ENCODE data around the gene COX10. TPM values are rescaled to one million over a fixed set of nuclear protein-coding genes. Genes with fewer than 3 reads are reported as not detected.
"Not testable (repeated sequence)": the region's sequence is repeated elsewhere in the genome, so short reads cannot be mapped to it uniquely, and the experiment has no call there.

COX10 gene
- 10 to 100 TPM; 16.8 to 25.7 TPM for total RNA-seq

DNA sequence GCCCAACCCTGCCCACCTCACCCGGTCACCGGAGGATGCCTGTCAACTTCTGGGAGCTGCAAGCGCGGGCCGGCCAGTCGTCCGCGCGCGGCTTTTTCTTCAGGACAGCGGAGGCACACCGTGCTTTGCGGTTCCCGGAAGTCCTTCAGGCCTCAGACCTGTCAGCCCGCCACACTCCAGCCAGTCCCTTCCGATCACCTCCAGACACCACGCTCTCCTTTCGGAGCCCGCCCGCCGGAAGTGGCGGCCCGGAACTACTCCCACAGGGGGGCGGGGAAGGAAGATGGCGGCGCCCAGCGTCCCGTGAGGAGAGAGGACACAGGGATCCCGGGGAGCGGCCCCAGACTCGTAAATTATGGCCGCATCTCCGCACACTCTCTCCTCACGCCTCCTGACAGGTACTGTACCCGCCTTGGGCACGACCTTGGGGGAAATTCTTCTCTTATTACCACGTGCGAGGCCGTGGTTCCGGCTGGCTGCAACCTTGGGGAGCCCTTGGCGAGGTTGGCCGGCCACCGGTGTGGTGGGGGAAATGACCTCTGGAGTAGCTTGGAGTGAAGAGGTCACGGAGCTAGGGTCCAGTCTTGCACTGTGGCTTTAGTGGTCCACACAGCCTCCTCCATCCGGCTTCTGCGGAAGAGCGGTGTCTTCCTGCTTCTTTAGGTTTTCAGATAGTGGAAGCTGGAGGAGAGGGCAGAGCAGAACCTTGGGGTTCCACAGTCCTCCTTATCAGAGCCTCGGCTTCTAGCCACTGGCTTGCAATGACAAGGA, at the start of gene COX10:
Gene COX10, plus strand, starts transcription at position 254 of the 771 bp plus-strand sequence. Its CDS starts 102 bp downstream, at position 356.
- H3K27ac Mint-ChIP-seq, result peak within 1 kb of the TSS; percentile 96
- H3K9me3 Mint-ChIP-seq, result no peaks in the 10 kb centered on the region
- DNase-seq (ENCODE audit: low spot score in 2 of 2), result peak; percentile 87
- ATAC-seq, result peak; percentile 96 to 99
- H3K36me3 Mint-ChIP-seq, result peaks cover 18 to 64% of the 10 kb centered on the region in 2 donors

DNA sequence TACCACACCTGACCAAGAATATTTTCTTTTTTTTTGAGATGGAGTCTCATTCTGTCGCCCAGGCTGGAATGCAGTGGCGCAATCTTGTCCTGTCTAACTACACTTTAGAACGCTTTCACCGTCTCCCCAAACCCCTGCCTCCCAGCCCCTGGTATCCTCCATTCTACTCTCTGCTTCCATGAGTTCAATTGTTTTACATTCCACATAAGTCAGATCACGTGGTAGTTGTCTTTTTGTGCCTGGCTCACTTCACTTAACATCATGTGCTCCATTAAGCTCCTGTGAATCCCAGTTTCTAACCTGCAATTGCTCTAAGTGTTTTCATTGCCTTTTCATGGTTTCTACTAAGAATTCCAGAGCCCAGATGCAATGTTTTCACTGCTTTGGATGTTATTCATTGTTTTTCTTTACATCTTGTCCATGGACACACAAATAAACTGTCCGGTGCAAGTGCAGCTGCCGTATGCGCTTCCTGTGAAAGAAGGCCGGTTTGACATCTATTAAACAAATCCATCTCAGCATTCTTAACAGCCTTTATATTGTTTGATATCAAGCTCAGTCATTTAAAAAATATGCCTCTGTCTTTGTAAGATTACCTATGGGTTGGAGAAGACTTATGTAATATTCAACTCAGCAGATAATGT, 47.5 kb upstream of the COX10 start:
- H3K9me3 Mint-ChIP-seq; DNase-seq (ENCODE audit: low spot score in 2 of 2); H3K36me3 Mint-ChIP-seq; ATAC-seq; H3K27ac Mint-ChIP-seq: not testable (repeated sequence)

DNA sequence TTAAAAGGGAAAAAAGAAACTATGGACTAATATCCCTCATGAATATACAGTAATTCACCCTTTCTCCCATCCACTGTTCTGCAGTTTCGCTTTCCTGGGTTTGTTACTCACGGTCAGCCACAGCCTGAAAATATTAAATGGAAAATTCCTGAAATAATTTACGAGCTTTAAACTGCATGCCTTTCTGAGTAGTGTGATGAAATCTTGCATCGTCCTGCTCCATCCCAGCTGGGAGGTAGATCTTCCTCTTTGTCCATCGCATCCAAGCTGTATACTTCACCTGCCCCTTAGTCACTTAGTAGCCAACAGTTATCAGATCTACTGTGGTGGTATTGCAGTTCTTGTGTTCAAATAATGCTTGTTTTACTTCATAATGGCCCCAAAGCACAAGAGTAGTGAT, 39.5 kb upstream of the COX10 start:
- DNase-seq (ENCODE audit: low spot score in 2 of 2); H3K9me3 Mint-ChIP-seq; ATAC-seq; H3K27ac Mint-ChIP-seq: not testable (repeated sequence)
- peaks cover 8 to 46% of the 10 kb centered on the region in 2 donors for H3K36me3 Mint-ChIP-seq

DNA sequence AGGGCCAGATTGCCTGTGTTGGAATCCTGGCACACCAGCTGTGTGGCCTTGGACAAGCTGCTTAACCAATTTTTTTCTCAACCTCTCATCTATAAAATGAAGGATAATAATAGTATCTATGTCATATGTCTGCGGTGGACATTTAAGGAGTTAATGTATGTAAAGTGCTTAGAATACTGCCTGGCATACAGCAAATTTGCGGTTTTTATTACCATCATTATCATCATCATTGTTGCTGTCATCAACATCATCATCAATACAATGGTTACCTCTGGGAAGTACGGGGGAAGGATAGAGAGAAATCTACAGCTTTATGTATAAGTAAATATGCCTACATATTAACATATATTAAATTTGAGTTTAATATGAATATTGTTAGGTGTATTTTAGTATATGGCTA, 37.1 kb upstream of the COX10 start:
- H3K9me3 Mint-ChIP-seq, result peaks cover 4 to 7% of the 10 kb centered on the region in 2 donors
- H3K27ac Mint-ChIP-seq, result no peak overlapping the region
- ATAC-seq (no peak), DNase-seq (ENCODE audit: low spot score in 2 of 2) (no peak)
- H3K36me3 Mint-ChIP-seq, result peaks cover 8 to 69% of the 10 kb centered on the region in 2 donors

DNA sequence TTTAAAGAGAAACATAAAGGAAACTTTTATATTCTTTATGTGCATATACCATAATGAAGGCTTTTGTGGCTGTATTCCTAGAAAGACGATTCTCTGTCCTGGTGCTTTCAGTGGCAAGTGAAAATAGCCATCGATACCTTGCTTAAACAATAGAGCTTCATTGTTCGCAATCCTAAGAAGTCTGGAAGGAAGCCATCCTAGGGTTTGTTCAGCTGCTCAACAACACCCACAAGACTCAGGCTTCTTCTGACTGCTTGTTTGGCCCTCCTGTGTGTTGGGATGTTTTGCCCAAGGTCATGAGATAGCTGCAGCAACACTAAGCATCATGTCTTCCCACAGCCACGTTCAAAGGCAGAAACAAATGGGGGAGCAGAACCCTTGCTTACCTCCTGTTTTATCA, 36.1 kb upstream of the COX10 start:
- ATAC-seq (no peak), DNase-seq (ENCODE audit: low spot score in 2 of 2) (no peak)
- Mint-ChIP-seq H3K36me3 (peaks cover 8 to 73% of the 10 kb centered on the region in 2 donors), H3K27ac (no peak overlapping the region), H3K9me3 (peaks cover 4 to 7% of the 10 kb centered on the region in 2 donors)

DNA sequence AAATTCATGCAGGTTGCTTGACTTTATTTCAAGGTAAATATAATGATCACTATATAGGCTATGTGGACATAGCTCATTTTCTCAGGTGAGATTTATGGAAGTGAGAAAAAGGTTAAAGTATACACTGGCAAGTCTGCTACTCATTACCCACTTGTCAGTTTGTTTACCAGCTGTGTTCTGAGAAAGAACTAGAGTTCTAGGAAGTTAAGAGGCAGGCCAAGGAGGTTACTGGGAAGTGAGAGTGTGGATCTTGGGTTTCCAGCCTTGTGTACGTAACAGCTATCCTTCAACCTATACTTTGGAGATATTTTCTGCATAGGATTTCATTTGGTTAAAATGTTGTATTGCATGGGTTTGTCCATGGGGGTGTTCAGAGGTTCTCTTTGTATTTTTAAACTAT, 31.9 kb upstream of the COX10 start:
- DNase-seq (ENCODE audit: low spot score in 2 of 2) (no peak), ATAC-seq (no peak)
- no peak overlapping the region for H3K27ac Mint-ChIP-seq
- peaks cover 0 to 63% of the 10 kb centered on the region in 2 donors for H3K36me3 Mint-ChIP-seq
- H3K9me3 Mint-ChIP-seq, result peaks cover 4 to 13% of the 10 kb centered on the region in 2 donors

DNA sequence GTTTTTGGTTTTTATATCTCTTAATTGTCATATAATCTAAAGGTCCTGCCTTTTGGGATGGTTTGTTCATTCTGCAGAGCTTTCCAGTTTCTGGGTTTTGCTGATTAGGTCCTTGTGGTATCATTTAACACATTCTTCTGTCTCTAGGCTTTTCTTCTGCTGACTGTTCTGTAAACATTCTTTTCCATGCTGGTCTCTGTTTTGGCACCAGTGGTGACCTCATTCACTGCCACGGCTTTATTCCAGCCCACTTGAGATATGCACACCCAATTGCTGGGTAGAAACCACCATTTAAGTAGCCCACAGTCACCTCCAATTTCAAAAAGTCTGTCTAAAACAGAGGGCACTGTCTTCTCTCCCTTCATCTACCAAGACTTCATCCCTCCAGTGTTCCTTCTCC, 31.1 kb upstream of the COX10 start:
- Mint-ChIP-seq H3K9me3 (peaks cover 4 to 13% of the 10 kb centered on the region in 2 donors), H3K27ac (peak overlapping the region; percentile 9 to 31), H3K36me3 (peaks cover 0 to 57% of the 10 kb centered on the region in 2 donors)
- DNase-seq (ENCODE audit: low spot score in 2 of 2) (no peak), ATAC-seq (no peak)

DNA sequence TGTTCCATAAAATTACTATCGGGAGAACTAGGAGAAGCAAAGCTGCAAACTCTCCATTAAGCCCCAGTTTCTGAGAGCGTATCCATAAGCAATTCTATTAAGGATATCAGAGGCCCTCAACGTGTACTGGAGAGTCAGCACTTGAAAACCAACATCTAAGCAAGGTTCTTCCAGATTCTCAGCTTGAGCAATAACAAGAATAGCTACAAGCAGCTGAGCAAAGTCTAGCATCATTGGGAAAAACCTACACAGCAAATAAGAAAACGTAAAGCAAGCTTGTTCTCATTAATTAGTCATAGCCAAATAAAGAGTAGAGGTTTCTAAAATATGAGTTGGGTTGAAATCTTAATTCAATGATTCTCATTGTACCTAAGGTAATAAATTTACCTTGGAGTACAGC, 26.9 kb upstream of the COX10 start:
- peak in 1 of 2 donors; percentile 8 for DNase-seq (ENCODE audit: low spot score in 2 of 2)
- Mint-ChIP-seq H3K36me3 (peaks cover 0 to 19% of the 10 kb centered on the region in 2 donors), H3K27ac (no peak overlapping the region), H3K9me3 (peaks cover 0 to 5% of the 10 kb centered on the region in 2 donors)
- ATAC-seq, result peak in 1 of 2 donors; percentile 97

DNA sequence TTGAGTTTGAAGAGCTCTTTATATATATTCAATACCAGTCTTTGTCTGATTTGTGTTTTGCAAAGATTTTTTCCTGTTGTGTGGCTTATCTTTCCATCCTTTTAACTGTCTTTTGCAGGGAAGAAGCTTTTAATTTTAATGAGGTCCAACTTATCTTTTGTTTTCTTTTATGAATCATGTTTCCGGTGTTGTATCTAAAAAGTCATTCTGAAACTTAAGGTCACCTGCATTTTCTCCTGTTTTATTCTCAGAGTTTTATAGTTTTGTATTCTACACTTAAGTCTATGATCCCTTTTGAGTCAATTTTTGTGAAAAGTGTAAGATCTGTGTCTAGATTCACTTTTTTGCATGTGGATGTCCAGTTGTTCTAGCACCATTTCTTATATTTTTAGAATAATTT, 24.6 kb upstream of the COX10 start:
- H3K9me3 Mint-ChIP-seq, result no peaks in the 10 kb centered on the region
- peaks cover 0 to 12% of the 10 kb centered on the region in 2 donors for H3K36me3 Mint-ChIP-seq
- ATAC-seq (no peak), DNase-seq (ENCODE audit: low spot score in 2 of 2) (no peak)
- no peak overlapping the region for H3K27ac Mint-ChIP-seq

DNA sequence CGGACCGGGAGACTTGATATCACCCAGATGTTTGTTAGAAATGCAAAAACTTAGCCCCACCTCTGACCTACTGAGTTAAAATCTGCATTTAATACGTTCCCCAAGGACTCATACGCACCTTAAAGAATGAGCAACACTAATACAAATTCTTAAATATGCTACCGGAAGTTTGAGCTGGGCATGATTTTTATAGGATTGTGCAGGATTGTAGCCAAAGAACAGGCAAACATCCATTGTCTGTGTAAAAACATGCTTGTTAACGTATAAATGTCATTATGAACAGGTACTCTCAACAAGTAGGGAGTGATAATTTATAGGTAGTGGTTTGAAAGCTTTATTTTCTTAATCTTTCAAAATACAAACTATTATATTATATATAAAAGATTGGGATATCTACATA, 22.3 kb upstream of the COX10 start:
- no peak for ATAC-seq
- Mint-ChIP-seq H3K36me3 (peaks cover 5 to 9% of the 10 kb centered on the region in 2 donors), H3K27ac (no peak overlapping the region), H3K9me3 (no peaks in the 10 kb centered on the region)
- DNase-seq (ENCODE audit: low spot score in 2 of 2), result no peak

DNA sequence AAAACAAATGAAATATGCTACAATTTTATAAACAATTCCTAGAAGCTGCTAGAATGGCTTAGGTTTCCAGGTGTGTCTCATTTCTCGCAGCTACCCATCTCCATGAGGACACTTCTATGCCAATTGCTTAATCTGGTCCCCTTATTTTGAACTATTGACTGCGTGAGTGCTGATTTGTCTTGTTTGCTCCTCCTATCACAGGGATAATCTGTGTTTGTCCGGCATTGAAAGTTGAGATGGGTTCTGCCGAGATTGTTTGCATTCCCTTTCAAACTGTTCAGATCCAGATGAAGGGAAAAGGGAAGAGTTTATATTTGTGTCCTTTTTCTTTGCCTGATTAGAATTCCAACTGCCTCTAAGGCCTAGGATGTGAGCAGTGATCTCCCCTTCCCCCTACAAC, 21.7 kb upstream of the COX10 start:
- H3K9me3 Mint-ChIP-seq, result no peaks in the 10 kb centered on the region
- H3K27ac Mint-ChIP-seq, result no peak overlapping the region
- peaks cover 5 to 6% of the 10 kb centered on the region in 2 donors for H3K36me3 Mint-ChIP-seq
- no peak for DNase-seq (ENCODE audit: low spot score in 2 of 2)
- no peak for ATAC-seq

DNA sequence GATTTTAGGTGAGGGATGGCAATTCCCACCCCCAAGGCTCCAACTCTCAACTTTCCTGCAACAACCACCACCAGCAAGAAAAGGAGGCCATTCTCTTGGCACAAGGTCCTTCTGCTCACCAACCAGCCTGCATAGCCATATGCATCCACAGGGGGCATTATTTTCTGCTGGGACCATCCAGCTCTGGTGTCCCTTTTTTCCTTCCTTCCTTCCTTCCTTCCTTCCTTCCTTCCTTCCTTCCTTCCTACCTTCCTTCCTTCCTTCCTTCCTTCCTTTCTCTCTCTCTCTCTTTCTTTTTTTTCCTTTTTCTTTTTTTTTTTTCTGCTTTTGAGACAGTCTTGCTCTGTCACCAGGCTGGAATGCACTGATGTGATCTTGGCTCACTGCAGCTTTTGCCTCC, 21.1 kb upstream of the COX10 start:
- H3K27ac Mint-ChIP-seq, result no peak overlapping the region
- H3K9me3 Mint-ChIP-seq, result no peaks in the 10 kb centered on the region
- ATAC-seq, result no peak
- H3K36me3 Mint-ChIP-seq, result peaks cover 5 to 6% of the 10 kb centered on the region in 2 donors
- DNase-seq (ENCODE audit: low spot score in 2 of 2), result no peak

DNA sequence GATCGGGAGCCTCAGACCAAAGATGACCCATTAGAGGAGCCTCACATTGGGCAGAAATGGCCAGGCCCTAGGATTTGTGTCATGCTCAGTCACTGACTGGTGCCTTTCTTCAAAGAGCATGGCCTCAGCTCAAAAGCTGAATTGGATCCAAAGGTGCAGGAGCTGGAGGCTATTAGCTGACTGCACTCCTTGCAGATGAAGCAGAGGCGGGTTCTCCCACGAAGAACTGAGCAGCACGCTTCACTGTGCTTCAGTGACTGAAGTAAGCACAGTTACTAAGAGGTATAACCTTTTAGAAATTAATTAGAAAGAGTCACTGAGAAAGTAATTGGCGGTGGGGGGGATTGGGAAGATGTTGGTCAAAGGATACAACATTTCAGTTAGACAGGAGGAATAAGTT, 18.7 kb upstream of the COX10 start:
- DNase-seq (ENCODE audit: low spot score in 2 of 2), result no peak
- no peak for ATAC-seq
- H3K36me3 Mint-ChIP-seq, result peaks cover 7 to 9% of the 10 kb centered on the region in 2 donors
- no peaks in the 10 kb centered on the region for H3K9me3 Mint-ChIP-seq
- H3K27ac Mint-ChIP-seq, result no peak overlapping the region

DNA sequence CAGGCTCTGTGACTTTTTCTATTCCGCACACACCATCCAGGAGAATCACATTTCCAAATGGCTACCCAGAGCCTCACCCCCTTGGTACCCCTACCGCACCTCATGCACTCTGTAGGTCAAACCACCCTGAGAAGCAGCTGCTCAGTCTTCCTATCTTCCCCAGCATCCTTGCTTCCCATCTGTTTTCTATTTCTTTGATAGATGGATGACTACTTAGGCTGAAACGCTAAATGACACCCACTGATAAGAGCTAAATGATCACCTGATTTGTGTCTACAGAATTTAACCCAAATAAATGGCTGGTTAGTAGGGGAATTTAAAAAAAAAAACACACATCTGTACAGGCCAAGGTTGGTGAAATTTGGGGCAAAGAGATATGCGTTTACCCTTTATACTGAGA, 17.6 kb upstream of the COX10 start:
- no peak overlapping the region for H3K27ac Mint-ChIP-seq
- peaks cover 12 to 19% of the 10 kb centered on the region in 2 donors for H3K36me3 Mint-ChIP-seq
- ATAC-seq, result no peak
- DNase-seq (ENCODE audit: low spot score in 2 of 2), result no peak
- H3K9me3 Mint-ChIP-seq, result peaks cover 4% of the 10 kb centered on the region in 2 donors

DNA sequence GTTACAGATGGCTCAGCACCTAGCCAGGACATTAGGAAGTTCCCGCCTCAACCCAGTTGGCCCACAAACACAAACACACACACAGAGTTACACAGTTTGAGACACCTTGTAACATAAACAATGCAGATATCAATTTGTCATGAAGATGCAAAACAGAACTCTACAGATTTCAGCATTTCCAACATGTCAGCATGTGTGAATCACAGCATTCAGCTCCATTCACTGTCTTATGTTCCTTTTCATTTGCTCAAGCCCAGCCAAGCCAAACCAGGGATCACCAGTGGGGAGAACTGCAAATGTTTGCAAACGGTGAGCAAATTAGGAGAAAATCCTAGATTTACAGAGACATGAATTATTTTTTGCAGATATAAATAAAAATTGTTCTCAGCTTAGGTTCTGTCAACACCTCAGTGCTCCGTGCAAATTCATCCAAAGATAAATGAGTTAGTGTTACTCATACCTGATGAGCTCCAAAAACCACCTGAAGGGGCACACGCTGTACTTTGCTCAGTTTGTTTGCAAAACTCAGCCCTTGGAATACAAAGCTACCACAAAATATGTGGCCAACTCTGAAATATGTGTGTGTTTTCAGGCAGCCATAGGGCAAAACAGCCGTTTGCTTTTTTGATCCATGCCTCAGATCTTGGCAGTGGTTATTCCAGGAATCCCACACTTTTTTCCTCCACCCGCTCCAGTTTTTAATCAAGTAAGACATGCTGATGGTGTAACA, 16.3 kb upstream of the COX10 start:
- Mint-ChIP-seq H3K27ac (no peak overlapping the region), H3K36me3 (peaks cover 20 to 30% of the 10 kb centered on the region in 2 donors), H3K9me3 (peaks cover 4% of the 10 kb centered on the region in 2 donors)
- DNase-seq (ENCODE audit: low spot score in 2 of 2) (no peak), ATAC-seq (no peak)

DNA sequence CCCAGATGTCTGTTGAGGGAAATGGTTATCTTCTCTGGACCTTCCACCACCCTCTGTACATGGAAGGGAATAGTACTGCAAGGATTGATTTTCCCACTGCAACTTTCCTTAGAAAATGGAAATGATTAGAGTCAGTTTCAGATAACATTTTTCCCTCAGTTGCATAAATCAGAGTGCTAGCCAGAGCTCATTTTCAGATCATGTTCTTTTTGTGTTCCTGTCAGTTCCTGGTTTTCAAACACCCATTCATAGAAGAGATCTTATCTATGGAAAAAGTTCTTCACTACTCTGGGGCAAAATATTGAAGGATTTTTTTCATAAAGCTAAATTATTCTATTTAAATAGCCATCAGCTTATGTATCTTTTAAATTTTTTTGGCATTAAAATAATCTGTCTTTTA, 11.7 kb upstream of the COX10 start:
- DNase-seq (ENCODE audit: low spot score in 2 of 2), result no peak
- no peak for ATAC-seq
- no peak overlapping the region for H3K27ac Mint-ChIP-seq
- H3K9me3 Mint-ChIP-seq, result peaks cover 4% of the 10 kb centered on the region in 2 donors
- H3K36me3 Mint-ChIP-seq, result peaks cover 32 to 66% of the 10 kb centered on the region in 2 donors

DNA sequence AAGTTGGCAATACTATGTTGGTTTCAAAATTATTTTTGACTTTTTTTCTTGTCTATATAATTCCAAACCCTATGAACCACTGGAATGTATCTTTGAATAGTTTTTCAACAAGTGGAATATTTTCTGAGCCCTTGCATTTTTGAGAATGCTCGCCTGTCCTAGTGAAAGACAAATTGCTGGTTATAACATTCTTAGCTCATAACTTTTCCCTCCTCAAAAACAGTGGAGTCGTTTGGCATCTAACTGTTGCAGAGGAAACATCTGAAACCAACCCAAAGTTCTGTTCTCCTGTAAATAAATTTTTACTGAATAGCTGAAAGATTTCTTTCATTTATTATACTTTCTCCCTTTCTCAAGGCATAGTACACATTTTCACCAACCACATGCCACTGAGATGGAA, 11.3 kb upstream of the COX10 start:
- DNase-seq (ENCODE audit: low spot score in 2 of 2), result no peak

More for the DNA sequence above, 11.3 kb upstream of the COX10 start:
- ATAC-seq, result no peak
- H3K36me3 Mint-ChIP-seq, result peaks cover 32 to 66% of the 10 kb centered on the region in 2 donors
- peaks cover 4% of the 10 kb centered on the region in 2 donors for H3K9me3 Mint-ChIP-seq
- no peak overlapping the region for H3K27ac Mint-ChIP-seq
